ENCODE measurements around the gene MAPK8.

Gene MAPK8

DNA sequence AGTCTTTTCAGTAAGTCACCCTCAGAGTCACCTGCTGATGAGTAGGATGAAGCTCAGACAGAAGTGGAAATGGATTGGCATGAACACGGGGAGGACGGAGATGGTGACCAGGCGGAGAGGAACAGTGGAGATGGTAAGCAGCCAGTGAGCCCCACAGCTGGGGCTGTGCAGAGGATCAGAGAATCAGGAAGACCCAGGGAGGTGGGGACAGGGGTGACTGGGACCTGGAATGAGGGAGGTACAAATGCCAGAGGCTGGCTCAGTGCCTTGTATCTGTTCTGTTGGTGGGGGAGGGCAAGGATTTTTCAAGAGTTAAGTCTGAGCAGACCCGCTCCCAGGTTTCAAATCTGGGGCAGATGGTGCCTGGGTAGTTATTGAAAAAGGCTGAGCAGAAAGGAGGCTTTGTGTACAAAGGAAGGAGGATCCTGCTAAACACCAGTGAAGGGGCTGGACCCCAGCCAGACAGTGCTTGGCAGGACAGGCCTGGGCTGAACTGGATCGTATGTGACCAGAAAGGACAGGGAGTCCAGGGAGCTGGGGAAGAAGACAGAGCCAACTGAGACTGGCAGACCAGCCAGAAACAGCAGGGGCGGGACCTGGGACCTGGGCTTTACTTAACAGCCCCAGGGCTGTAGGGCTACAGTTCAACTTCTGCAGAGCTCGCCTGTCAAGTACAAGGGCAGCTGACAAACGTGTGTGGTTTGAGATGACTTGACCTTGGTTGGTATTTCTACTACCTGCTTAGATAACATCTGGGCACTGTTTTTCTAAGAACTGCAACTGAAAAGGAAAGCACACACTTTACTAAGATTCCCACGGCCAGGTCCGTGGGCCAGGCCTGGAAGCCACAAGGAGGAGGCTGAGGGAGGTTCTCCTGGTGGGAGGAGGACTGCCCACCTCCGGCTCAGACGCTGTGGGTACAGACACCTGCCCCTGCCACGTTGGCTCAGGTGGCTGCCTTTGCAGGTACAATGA is 18.8 kb upstream of the MAPK8 start:
- TF ChIP-seq, protein P1, sequence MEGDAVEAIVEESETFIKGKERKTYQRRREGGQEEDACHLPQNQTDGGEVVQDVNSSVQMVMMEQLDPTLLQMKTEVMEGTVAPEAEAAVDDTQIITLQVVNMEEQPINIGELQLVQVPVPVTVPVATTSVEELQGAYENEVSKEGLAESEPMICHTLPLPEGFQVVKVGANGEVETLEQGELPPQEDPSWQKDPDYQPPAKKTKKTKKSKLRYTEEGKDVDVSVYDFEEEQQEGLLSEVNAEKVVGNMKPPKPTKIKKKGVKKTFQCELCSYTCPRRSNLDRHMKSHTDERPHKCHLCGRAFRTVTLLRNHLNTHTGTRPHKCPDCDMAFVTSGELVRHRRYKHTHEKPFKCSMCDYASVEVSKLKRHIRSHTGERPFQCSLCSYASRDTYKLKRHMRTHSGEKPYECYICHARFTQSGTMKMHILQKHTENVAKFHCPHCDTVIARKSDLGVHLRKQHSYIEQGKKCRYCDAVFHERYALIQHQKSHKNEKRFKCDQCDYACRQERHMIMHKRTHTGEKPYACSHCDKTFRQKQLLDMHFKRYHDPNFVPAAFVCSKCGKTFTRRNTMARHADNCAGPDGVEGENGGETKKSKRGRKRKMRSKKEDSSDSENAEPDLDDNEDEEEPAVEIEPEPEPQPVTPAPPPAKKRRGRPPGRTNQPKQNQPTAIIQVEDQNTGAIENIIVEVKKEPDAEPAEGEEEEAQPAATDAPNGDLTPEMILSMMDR (IDR thresholded peaks at IDR 0.05; ENCODE audit: insufficient read depth, low read length, poor library complexity, severe bottlenecking): no peak
- Histone ChIP-seq H3K36me3 (ENCODE audit: control insufficient read depth, insufficient read depth, low read length) (no peaks in the 10 kb centered on the region), H3K27me3 (replicated peaks; ENCODE audit: control insufficient read depth, insufficient read depth, low read length) (no peaks in the 10 kb centered on the region), H3K4me3 (replicated peaks; ENCODE audit: low read depth, low read length) (no peak overlapping the region)
- peak; percentile 55 for DNase-seq (ENCODE audit: extremely low read depth, insufficient read length)

DNA sequence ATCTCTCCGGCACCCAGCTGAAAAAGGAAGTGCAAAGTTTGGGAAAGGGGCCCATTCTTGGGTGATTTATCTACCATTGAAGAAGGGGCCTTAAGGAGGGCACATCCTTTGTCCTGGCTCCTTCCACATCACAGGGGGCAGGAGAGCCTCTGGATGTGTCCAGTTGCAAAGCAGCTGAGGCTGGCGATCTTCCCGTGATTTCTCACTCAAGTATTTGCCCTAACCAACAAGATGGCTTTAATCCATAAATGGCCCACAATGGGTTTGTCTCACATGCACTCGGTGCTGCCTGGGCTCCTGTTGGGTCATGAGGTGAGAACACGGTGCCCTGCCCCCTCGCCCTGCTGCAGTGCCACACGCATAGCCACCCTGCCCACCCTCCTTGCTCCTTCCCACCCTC is 17.8 kb upstream of the MAPK8 start:
- TF ChIP-seq, protein P1 (IDR thresholded peaks at IDR 0.05; ENCODE audit: insufficient read depth, low read length, poor library complexity, severe bottlenecking): no peak
- Histone ChIP-seq H3K27me3 (replicated peaks; ENCODE audit: control insufficient read depth, insufficient read depth, low read length) (no peaks in the 10 kb centered on the region), H3K36me3 (ENCODE audit: control insufficient read depth, insufficient read depth, low read length) (no peaks in the 10 kb centered on the region), H3K4me3 (replicated peaks; ENCODE audit: low read depth, low read length) (no peak overlapping the region)
- no peak for DNase-seq (ENCODE audit: extremely low read depth, insufficient read length)

DNA sequence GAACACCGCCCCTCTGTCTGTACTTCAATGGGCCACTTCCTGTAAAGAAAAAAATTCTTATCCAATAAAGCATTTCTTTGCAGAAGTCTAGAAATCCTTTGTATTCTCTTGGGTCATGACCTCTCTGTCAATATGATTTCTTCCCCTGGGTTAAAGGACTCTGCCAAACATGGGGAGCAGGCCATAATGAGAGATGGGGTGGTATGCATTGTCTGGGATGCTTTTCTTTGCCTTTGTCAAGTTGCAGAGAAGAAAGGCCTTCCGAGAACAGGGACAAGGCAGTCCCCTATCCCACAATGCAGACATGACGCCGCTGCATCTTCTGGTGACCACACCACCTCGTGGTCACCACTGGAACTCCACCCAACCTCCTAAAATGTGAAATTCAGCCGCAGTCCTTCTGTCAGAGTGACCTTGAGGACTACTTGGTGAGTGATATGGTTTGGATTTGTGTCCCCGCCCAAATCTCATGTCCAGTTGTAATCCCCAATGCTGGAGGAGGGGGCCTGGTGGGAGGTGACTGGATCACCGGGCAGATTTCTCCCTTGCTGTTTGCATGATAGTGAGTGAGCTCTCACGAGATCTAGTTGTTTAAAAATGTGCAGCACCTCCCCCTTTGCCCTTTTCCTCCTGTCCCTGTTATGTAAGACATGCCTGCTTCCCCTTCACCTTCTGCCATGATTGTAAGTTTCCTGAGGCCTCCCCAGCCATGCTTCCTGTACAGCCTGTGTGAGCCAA is 16.8 kb upstream of the MAPK8 start:
- Histone ChIP-seq H3K4me3 (replicated peaks; ENCODE audit: low read depth, low read length) (no peak overlapping the region), H3K27me3 (replicated peaks; ENCODE audit: control insufficient read depth, insufficient read depth, low read length) (no peaks in the 10 kb centered on the region), H3K36me3 (ENCODE audit: control insufficient read depth, insufficient read depth, low read length) (no peaks in the 10 kb centered on the region)
- no peak for DNase-seq (ENCODE audit: extremely low read depth, insufficient read length)
- TF ChIP-seq, protein P1 (IDR thresholded peaks at IDR 0.05; ENCODE audit: insufficient read depth, low read length, poor library complexity, severe bottlenecking): peak; percentile 86

DNA sequence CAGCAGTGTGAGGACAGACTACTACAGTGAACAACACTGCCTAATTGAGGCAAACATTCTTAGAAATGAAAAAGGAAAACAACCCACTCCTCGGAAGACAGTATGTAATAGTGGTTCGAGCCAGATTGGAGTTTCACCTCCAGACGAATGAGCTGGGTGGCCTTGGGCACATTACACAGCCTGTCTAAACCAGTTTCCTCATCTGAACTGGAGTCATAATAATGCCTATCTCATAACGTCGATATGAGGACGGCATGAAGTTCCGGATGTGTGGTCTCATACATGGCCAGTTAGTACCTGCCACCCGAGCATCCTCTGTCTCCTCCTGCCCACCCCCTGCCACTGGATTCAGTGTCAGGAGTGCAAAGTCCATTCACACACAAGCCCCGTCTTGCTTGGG is 16.2 kb upstream of the MAPK8 start:
- TF ChIP-seq, protein P1 (IDR thresholded peaks at IDR 0.05; ENCODE audit: insufficient read depth, low read length, poor library complexity, severe bottlenecking): no peak
- Histone ChIP-seq H3K27me3 (replicated peaks; ENCODE audit: control insufficient read depth, insufficient read depth, low read length) (no peaks in the 10 kb centered on the region), H3K4me3 (replicated peaks; ENCODE audit: low read depth, low read length) (no peak overlapping the region), H3K36me3 (ENCODE audit: control insufficient read depth, insufficient read depth, low read length) (no peaks in the 10 kb centered on the region)
- no peak for DNase-seq (ENCODE audit: extremely low read depth, insufficient read length)

DNA sequence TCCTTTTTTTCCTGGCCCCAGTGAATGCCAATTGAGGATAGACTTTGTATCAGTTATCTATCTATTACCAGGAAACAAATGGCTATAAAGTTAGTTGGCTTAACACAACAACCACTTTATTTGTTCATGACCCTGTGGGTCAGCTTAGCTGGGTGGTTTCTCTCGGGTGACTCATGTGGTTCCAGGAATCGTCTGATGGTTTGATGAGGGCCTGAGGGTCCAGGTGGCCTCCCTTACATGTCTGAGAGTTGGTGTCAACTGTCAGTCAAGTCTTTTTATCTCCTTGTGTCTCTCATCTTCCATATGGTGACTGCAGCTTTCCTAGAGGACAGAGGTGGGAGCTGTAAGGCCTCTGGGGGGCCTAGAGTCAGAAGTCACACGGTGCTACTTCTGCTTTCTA is 15.3 kb upstream of the MAPK8 start:
- TF ChIP-seq, protein P1 (IDR thresholded peaks at IDR 0.05; ENCODE audit: insufficient read depth, low read length, poor library complexity, severe bottlenecking): no peak
- Histone ChIP-seq H3K36me3 (ENCODE audit: control insufficient read depth, insufficient read depth, low read length) (no peaks in the 10 kb centered on the region), H3K27me3 (replicated peaks; ENCODE audit: control insufficient read depth, insufficient read depth, low read length) (no peaks in the 10 kb centered on the region), H3K4me3 (replicated peaks; ENCODE audit: low read depth, low read length) (no peak overlapping the region)
- DNase-seq (ENCODE audit: extremely low read depth, insufficient read length): no peak
